GM12892 (cell line): Measurements from ENCODE around the gene ARHGAP21.
"Not testable (repeated sequence)": the region's sequence is repeated elsewhere in the genome, so short reads cannot be mapped to it uniquely, and the experiment has no call there.

Source experiments
- DNase-seq: peaks from one replicate; pipeline ENCODE4 v3.0.0; 2011; ENCODE audit not compliant: insufficient read length
- FAIRE-seq: peaks from 2 replicates; lab custom pipeline; 2011; peaks lifted over from hg19 to GRCh38; lab: Jason Lieb, UNC
- POLR2A ChIP-seq: IDR thresholded peaks from 2 replicates; pipeline ENCODE4 v1.6.1; 2011; ENCODE audit warnings: low read depth, low read length, control low read depth
- POLR2AphosphoS5 ChIP-seq: IDR thresholded peaks from 2 replicates; pipeline ENCODE4 v1.6.1; 2011; ENCODE audit warnings: low read depth, low read length, control low read depth
- TAF1 ChIP-seq: IDR thresholded peaks from 2 replicates; pipeline ENCODE4 v1.6.1; 2011; ENCODE audit warnings: low read depth, mild to moderate bottlenecking, control low read depth, low read length, borderline replicate concordance

ARHGAP21 gene

DNA sequence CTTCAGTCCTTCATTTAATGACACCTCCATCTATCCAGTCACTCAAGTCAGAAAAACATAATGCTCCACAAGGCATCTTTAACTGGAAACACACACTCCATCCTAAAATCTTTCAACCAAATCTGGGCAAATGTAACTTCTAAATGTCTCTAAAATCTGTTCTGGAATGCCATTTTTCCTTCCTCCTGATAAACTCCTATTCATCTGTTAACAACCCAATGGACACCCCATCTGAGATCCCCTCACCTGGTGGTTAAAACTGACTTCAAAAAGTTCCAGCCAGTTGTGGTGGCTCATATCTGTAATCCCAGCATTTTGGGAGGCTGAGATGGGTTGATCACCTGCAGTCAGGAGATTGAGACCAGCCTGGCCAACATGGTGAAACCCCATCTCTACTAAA, 78.7 kb downstream of the ARHGAP21 start:
- DNase-seq (no peak), FAIRE-seq (no peak)
- TF ChIP-seq TAF1, result no peak

DNA sequence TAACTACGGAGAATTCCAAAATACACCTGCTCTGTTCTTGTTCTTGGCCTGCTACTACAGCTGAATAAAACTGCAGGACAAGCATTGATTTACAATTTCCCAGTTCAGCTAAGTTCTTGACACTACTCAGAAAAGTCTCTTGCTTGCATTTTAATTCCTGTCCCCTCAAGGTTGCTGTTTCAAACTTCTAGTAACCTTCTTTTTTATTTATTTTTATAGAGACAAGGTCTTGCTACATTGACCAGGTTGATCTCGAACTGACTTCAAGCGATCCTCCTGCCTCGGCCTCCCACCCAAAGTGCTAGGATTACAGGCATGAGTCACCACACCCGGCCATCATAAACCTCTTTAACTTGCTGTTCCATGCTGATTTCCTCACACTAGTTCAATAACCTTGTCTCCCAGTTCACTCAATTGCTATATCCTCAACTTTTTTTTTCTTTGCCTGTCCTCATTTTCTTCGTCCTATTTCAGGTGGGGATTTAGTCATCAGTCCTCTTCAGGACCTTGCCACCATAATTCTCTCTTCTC, 79.9 kb downstream of the ARHGAP21 start:
- DNase-seq (no peak), FAIRE-seq (no peak)
- no peak for TF ChIP-seq TAF1
- no peak for TF ChIP-seq POLR2AphosphoS5
- TF ChIP-seq POLR2A, result no peak

- DNase-seq, result no peak
- no peak for TF ChIP-seq TAF1
- FAIRE-seq, result peak; percentile 96
Observed at GRCh38 chr10:24642921-24643678, 80.6 kb downstream of the ARHGAP21 start.

DNA sequence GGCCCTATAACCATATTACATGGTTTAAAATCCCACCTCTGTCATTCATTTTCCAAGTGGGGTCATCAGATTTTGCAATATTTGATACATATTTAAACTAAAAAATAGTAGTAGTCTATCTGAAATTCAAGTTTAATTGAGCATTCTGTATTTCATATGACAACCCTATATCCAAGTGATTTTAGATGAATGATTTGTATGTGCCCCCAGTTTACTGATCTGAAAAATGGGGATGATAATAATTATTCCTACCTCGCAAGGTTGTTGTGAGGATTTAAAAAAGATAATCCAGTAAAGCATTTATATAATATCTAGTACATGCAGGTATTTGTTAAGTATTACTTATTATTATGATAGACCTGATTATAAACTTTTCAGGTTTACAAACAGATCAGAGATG, 84.6 kb downstream of the ARHGAP21 start:
- TF ChIP-seq TAF1, result no peak
- no peak for TF ChIP-seq POLR2AphosphoS5
- no peak for TF ChIP-seq POLR2A
- FAIRE-seq, result no peak
- no peak for DNase-seq

- TF ChIP-seq TAF1 (no peak), POLR2AphosphoS5 (no peak), POLR2A (no peak)
- FAIRE-seq, result no peak
Observed at GRCh38 chr10:24625778-24626177, 97.9 kb downstream of the ARHGAP21 start.

DNA sequence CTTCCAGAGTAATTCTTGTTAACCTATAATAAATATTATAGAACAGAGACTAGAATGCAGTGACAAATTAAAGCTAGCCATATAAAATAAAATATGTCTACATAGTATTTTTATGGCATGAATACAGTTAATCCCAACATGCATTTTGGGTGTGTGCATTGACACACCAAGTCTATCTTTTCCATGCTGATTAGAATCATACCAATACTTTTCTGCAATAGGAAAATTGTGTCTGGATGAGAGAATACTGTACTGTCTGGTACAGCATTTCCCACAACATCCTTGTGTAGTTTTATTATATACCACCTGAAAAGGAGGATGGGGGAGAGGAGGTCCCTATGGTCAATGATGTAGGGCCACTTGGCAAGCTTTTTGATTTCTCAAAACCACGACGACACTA, 100.3 kb downstream of the ARHGAP21 start:
- TF ChIP-seq TAF1 (no peak), POLR2AphosphoS5 (no peak), POLR2A (no peak)
- DNase-seq (no peak), FAIRE-seq (no peak)

More at GRCh38 chr10:24625778-24626177, 97.9 kb downstream of the ARHGAP21 start:
- DNase-seq, result no peak

- FAIRE-seq, result peak; percentile 38
- DNase-seq, result no peak
- TF ChIP-seq TAF1 (no peak), POLR2A (no peak), POLR2AphosphoS5 (no peak)
Observed at GRCh38 chr10:24622781-24623301, 100.8 kb downstream of the ARHGAP21 start.

GRCh38 chr10:24621035-24621795, 102.5 kb downstream of the ARHGAP21 start:
- FAIRE-seq, DNase-seq: not testable (repeated sequence)

GRCh38 chr10:24619994-24620310, 103.7 kb downstream of the ARHGAP21 start:
- not testable (repeated sequence) for DNase-seq, FAIRE-seq

GRCh38 chr10:24619291-24619993, 104.2 kb downstream of the ARHGAP21 start:
- FAIRE-seq, result peak; percentile 71
- not testable (repeated sequence) for DNase-seq

GRCh38 chr10:24618401-24618800, 105.3 kb downstream of the ARHGAP21 start:
- no peak for DNase-seq
- no peak for FAIRE-seq
- no peak for TF ChIP-seq TAF1
- no peak for TF ChIP-seq POLR2AphosphoS5
- TF ChIP-seq POLR2A, result no peak
